Measurements from ENCODE around the gene RALGAPB.
"Not testable (repeated sequence)": the region's sequence is repeated elsewhere in the genome, so short reads cannot be mapped to it uniquely, and the experiment has no call there.

The RALGAPB gene

DNA sequence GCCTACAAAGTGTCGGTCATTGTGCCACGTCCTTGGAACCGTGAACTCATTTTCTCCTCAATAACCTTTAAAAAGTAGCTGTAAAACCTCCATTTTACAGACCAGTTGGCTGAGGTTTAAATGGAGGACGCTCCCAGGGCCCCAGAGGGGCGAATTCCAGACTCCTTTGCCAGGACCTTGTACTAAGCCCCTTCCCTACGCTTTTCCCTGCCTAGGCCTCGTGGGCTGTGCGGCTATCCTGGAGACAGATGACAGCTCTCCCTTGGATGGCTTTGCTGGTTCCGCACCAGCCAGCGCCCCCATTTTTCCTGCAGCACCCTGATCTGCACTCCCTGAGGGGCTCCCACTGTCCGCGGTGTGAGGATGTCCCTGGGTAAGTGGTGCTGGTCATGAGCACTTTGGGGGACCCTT lies 25.4 kb upstream of the RALGAPB start:
- no peak for DNase-seq

DNA sequence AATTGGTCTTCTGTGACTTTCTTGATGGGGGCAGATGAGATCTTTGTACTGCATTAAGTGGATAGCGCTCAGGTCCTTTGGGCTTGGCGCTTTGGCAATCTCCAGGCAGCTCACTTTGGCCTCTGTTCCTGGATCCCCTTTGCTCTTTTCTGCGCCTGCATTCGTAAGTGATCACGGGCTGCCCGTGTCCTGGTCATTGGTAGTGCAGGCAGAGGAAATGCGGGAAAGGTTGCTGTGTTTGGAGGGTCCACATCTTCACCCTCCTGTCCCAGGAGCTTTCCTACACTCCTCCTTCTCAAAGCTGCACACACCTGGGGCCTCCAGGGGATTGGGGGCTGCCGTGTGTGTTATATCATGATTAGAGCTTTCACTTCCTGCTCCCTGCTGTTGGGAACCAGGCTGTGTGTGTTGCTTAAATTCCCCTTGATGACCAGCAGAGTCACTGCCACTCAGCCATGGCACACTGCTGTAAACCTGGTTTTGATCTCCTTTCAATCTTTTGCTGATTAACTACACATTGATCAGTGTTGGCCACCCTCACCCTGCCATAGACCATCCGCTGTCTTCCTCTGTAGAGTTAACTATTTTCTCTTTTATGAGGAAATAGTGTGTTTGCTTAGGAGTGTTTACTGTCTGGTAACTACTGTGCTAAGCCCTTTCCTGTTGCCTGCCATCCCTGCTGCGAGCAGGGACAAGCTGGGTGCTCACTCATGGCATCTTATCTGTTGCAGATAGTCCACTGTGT lies 24.5 kb upstream of the RALGAPB start:
- DNase-seq = no peak

GRCh38 chr20:38449046-38449445 lies 23.6 kb upstream of the RALGAPB start:
- no peak for DNase-seq

DNA sequence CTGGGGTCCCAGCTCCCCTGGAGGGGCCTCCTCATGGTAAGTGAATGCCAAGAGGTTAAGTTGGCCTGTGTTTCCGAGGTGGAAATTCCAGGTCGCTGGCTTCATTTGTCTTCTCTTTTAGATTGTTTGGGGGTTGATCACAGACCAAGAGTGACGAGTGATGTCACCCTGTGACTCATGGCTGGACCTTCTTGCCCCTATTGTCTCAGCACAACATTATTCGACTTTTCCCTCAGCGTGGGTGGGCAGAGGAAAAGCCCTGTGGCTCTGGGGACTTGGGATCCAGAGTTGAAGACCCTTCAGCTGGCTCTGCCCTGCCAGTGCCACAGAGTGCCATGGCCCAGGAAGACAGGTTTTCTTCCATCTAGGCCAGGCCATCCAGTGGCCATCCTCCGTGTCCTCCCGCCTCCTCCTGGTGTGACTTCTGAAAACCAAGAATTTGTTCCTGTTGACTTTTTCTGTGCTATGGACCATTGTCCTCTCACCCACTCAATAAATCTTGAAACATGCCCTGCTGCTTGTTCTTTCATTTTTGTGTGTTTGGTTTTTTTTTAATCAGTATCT lies 22.1 kb upstream of the RALGAPB start:
- DNase-seq = peak; percentile 67

- peak; percentile 60 for DNase-seq
Observed at GRCh38 chr20:38452880-38453624, 19.6 kb upstream of the RALGAPB start.

DNA sequence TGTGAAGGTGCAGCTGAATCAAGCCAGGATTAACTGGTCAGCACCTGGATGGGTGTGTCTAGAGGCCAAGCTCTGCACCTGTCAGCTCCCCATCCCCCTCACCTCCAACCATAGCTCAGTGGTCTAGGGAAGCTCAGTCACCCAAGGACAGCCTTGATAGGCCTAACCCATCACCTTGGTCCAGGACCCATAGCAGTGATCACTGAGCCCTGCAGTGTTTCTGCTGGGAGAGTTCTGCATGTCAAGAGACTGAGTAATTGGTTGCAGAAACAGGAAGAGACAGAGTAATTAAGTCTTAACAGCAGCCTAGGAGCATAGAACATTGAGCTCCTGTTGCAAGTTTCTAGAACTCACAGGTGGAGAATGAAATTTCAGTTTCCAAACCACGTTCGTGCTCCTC lies 18.7 kb upstream of the RALGAPB start:
- DNase-seq = no peak

DNA sequence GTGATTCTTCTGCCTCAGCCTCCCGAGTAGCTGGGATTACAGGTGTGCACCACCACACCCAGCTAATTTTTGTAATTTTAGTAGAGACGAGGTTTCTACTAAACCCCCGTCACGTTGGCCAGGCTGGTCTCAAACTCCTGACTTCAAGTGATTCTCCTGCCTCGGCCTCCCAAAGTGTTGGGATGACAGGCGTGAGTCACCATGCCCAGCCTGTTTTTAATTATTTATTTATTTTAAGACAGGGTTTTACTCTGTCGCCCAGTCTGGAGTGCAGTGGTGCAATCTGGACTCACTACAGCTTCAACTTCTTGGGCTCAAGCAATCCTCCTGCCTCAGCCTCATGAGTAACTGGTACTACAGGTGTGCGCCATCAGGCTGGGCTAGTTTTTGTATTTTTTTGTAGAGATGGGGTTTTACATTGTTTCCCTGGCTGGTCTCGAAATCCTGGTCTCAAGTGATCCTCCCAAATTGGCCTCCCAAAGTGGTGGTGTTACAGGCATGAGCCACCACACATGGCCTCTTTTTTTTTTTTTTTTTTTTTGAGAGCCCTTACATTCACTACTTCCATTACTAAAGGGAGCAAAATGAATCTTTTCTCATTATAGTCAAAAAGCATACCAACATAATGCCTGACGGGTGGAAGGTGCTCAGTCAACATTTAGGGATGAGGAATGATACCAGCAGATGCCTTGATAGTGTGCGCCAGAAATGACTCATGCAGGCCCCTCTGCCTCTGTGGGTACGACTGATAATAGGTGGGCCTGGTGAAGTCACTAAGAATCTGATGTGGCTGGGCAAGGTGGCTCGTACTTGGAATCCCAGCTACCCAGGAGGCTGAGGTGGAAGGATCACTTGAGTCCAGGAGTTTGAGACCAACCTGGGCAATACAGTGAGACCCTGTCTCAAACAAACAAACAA lies 17.8 kb upstream of the RALGAPB start:
- no peak for DNase-seq

DNA sequence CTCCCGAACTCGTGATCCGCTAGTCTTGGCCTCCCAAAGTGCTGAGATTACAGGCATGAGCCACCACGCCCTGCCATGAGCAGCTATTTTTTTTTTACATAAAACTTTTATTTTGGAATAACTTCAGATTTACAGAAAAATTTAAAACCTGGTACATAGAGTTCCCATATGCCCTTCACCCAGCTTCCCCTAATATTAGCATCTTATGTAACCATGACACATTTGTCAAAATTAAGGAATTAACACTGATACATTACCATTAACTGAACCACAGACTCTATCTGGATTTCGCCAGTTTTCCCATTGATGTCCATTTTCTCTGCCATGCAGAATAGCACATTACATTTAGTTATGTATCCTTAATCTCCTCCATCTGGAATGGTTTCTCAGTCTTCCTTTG lies 14.3 kb upstream of the RALGAPB start:
- no peak for DNase-seq

GRCh38 chr20:38460040-38460623 lies 12.5 kb upstream of the RALGAPB start:
- DNase-seq = peak; percentile 80

GRCh38 chr20:38460631-38461030 lies 12.0 kb upstream of the RALGAPB start:
- DNase-seq = not testable (repeated sequence)

DNA sequence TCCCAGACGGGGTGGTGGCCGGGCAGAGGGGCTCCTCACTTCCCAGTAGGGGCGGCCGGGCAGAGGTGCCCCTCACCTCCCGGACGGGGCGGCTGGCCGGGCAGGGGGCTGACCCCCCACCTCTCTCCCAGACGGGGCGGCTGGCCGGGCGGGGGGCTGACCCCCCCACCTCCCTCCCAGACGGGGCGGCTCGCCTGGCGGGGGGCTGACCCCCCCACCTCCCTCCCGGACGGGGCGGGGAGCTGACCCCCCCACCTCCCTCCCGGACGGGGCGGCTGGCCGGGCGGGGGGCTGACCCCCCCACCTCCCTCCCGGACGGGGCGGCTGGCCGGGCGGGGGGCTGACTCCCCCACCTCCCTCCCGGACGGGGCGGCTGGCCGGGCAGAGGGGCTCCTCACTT lies 11.5 kb upstream of the RALGAPB start:
- DNase-seq = not testable (repeated sequence)

DNA sequence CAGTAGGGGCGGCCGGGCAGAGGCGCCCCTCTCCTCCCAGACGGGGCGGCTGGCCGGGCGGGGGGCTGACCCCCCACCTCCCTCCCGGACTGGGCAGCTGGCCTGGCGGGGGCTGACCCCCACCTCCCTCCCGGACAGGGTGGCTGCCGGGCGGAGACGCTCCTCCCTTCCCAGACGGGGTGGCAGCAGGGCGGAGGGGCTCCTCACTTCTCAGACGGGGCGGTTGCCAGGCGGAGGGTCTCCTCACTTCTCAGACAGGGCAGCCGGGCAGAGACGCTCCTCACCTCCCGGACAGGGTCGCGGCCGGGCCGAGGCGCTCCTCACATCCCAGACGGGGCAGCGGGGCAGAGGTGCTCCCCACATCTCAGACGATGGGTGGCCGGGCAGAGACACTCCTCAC lies 11.1 kb upstream of the RALGAPB start:
- not testable (repeated sequence) for DNase-seq

- DNase-seq = no peak
Observed at GRCh38 chr20:38466171-38466570, 6.5 kb upstream of the RALGAPB start.

GRCh38 chr20:38466983-38467382 lies 5.7 kb upstream of the RALGAPB start:
- DNase-seq = no peak

DNA sequence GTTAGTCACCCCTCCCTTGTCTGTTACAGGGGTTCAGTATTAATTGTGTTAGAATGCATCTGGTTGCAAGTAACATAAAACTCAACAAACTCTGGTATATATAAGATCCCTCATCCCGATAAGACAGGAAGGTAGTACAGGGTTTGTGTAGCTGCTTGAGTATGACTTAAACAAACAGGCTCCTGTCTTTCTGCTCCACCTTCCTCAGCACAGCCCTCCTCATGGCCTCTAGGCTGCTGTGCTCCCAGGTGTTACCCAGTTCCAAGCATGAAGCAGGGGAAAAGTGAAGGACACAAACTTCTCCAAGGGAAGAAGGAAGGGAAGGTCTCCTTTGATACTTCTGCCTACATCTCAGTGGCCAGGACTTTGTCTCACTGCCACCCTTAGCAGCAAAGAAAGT lies 1.4 kb upstream of the RALGAPB start:
- no peak for DNase-seq

DNA sequence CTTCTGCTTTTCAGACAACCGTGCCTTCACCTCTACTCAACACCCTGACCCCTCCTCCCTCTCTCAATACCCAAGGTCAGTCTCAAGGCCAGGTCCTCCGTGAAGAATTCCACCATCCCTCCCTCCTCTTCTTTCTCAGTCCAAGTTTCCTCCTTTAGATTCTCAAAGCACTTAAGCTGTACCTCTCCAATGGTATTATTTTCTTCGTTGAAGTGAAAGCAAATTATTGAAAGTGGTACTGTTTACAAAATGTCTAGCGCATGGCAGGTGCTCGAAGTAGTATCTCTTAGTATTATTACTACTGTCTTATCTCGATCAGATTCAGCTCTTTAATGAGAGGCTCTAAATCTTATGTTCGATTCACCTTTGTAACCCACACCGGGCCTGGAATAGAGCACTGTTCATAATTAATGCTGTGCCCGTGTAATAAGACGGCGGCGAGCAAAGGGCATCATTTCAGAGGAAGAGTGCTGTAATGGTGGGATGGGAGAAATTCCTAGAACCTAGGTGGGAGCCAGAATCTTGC lies 593 bp upstream of the RALGAPB start:
- no peak for DNase-seq

DNA sequence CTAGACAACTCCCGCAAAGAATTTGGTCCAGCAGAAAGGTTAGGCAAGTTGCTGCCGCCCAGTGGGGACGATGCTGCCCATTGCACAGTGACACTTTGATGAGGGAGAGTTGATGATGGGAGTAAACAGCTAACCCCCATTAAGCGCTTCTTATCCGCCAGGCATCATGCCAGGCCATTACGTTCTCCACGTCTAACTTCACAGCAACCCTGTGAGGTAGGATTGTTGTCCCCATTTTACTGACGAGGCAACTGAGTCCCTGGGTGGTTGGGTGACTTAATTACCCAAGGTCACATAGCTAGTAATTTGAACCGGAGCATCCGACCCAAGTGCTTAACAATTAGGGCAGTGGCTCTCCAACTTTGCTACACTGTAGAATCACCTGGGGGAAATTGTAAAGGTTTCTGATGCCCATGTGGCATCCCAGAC lies 738 bp downstream of the RALGAPB start:
- DNase-seq = peak; percentile 32

GRCh38 chr20:38477747-38478146 lies 5.1 kb downstream of the RALGAPB start:
- no peak for DNase-seq

DNA sequence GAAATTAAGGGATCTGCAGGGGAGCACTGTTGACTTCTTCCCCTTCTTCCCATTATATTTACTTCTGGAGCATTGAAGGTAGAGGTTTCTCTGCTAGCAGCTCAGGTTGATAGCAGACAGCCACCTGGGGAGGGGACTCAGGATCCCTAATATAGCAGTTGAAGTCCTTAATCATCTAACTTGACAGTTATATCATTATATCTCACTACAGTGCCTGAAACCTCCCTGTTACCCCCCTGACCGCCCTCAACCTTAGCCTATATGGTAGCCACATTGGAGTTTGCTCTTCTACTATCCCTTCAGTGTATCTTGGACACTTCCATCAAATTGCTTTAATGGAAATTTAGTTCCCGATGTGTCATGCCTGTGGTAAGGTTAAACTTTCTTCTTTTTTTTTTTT lies 7.0 kb downstream of the RALGAPB start:
- DNase-seq = no peak

DNA sequence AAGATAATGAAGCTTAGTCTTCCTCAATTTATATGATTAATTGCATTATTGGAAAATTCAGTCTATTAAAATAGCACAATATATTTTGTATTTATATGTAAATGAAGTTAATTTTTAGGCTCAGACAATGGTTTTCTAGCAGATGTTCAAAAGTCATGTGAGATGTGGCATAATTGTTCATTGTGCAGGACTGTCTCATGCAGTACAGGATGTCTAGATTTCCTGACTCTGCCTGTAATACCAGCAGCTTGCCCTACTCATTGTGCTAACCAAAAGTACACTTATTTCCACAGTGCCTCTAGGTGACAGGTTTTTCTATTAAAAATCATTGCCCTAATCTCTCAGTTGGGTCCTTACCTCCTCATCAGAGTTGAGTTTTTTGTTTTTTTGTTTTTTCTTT lies 12.4 kb downstream of the RALGAPB start:
- DNase-seq = no peak

- no peak for DNase-seq
Observed at GRCh38 chr20:38489181-38489580, 16.5 kb downstream of the RALGAPB start.

All from fibroblast of skin of back (primary cell).